ENCODE data around the gene ALB.

GRCh38 chr4:73468170-73468569 is 64.1 kb downstream of the ALB start:
- TF ChIP-seq, protein P1, sequence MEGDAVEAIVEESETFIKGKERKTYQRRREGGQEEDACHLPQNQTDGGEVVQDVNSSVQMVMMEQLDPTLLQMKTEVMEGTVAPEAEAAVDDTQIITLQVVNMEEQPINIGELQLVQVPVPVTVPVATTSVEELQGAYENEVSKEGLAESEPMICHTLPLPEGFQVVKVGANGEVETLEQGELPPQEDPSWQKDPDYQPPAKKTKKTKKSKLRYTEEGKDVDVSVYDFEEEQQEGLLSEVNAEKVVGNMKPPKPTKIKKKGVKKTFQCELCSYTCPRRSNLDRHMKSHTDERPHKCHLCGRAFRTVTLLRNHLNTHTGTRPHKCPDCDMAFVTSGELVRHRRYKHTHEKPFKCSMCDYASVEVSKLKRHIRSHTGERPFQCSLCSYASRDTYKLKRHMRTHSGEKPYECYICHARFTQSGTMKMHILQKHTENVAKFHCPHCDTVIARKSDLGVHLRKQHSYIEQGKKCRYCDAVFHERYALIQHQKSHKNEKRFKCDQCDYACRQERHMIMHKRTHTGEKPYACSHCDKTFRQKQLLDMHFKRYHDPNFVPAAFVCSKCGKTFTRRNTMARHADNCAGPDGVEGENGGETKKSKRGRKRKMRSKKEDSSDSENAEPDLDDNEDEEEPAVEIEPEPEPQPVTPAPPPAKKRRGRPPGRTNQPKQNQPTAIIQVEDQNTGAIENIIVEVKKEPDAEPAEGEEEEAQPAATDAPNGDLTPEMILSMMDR (IDR thresholded peaks at IDR 0.05), result no peak
- no peak for TF ChIP-seq ZFX (IDR thresholded peaks at IDR 0.05; ENCODE audit: borderline replicate concordance)
